ENCODE results near the gene ALG14.

DNA sequence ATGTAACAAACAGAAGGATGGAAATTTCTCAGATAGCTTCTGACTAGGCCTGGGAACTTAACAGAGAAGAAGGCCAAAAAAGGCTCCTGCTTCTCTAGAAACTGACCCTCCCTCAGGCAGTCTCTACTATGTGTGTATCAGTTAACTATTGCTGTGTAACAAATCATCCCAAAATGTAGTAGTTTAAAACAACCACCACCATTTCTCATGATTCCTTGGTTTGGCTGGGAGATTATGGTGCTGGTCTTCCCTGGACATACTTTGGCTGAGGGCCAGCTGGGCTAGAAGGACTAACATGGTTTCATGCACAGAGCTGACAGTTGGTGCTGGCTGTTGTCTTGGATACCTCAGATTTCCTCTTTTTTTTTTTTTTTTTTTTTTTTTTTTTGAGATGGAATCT, 119.6 kb downstream of the ALG14 start:
- TF ChIP-seq CTCF (IDR thresholded peaks at IDR 0.05; ENCODE audit: insufficient read depth, low read length, poor library complexity, severe bottlenecking) (no peak), EZH2phosphoT487 (conservative IDR thresholded peaks at IDR 0.05; ENCODE audit: low read length) (no peak)
